HepG2 (cell line): Measurements from ENCODE around the gene SIRPA. TPM values are rescaled to one million over a fixed set of nuclear protein-coding genes. Genes with fewer than 3 reads are reported as not detected.

Experiments used
- ATF5 ChIP-seq: sonication (generic); formaldehyde crosslinking; IDR thresholded peaks from 2 replicates; pipeline ENCODE4 v1.4.0; 2020; ENCODE audit warnings: mild to moderate bottlenecking, low read depth, missing genetic modification reagents
- ATRX ChIP-seq: sonication (generic); formaldehyde crosslinking; IDR thresholded peaks from 2 replicates; pipeline ENCODE4 v1.4.0; 2020; ENCODE audit warnings: missing genetic modification reagents, borderline replicate concordance
- CBFB ChIP-seq: sonication (generic); formaldehyde crosslinking; IDR thresholded peaks from 2 replicates; pipeline ENCODE4 v1.4.0; 2020; ENCODE audit warnings: missing genetic modification reagents
- CENPBD1 ChIP-seq: sonication (generic); formaldehyde crosslinking; IDR thresholded peaks from 2 replicates; pipeline ENCODE4 v1.8.0; 2022; ENCODE audit warnings: missing genetic modification reagents, low read depth, mild to moderate bottlenecking, borderline replicate concordance
- DR1 ChIP-seq: sonication (generic); formaldehyde crosslinking; IDR thresholded peaks from 2 replicates; pipeline ENCODE4 v1.8.0; 2021; ENCODE audit warnings: mild to moderate bottlenecking, missing genetic modification reagents, inconsistent platforms
- ELF3 ChIP-seq: IDR thresholded peaks from 2 replicates; pipeline ENCODE4 v1.6.1; 2016; ENCODE audit warnings: missing genetic modification reagents, missing compliant biosample characterization
- ELF4 ChIP-seq: sonication (generic); formaldehyde crosslinking; IDR thresholded peaks from 2 replicates; pipeline ENCODE4 v1.5.0; 2020; ENCODE audit warnings: missing genetic modification reagents, mild to moderate bottlenecking, moderate library complexity, borderline replicate concordance
- FOXK2 ChIP-seq: fragments of 450-650 bp; IDR thresholded peaks from 2 replicates; pipeline ENCODE4 v1.6.1; 2016
- FOXM1 ChIP-seq: sonication (generic); formaldehyde crosslinking; IDR thresholded peaks from 2 replicates; pipeline ENCODE4 v1.5.0; 2020; ENCODE audit warnings: missing genetic modification reagents
- FOXP1 ChIP-seq, 2 experiments: fragments of 450-650 bp in 1 of 2; IDR thresholded peaks; 2 replicates each; pipeline ENCODE4 v1.6.1; 2017 to 2018; ENCODE audit warnings: antibody characterized with exemption in 1 of 2
- GATAD1 ChIP-seq: IDR thresholded peaks from 2 replicates; pipeline ENCODE4 v1.6.1; 2016; ENCODE audit warnings: missing genetic modification reagents, missing compliant biosample characterization
- GFI1 ChIP-seq: sonication (generic); formaldehyde crosslinking; IDR thresholded peaks from 2 replicates; pipeline ENCODE4 v1.5.0; 2020; ENCODE audit warnings: missing genetic modification reagents, mild to moderate bottlenecking, borderline replicate concordance
- HNF4G ChIP-seq, 2 experiments: sonication (generic) in 1 of 2; formaldehyde crosslinking in 1 of 2; IDR thresholded peaks; 2 replicates each; pipeline versions ENCODE4 v1.4.0 to v1.6.1; 2011 to 2020; ENCODE audit warnings: borderline replicate concordance in 2 of 2, low read depth in 2 of 2, mild to moderate bottlenecking in 2 of 2, low read length in 1 of 2, missing genetic modification reagents in 1 of 2, moderate library complexity in 1 of 2
- HOXD1 ChIP-seq: sonication (generic); formaldehyde crosslinking; IDR thresholded peaks from 2 replicates; pipeline ENCODE4 v1.5.0; 2020; ENCODE audit warnings: missing genetic modification reagents
- IKZF1 ChIP-seq: fragments of 450-650 bp; IDR thresholded peaks from 2 replicates; pipeline ENCODE4 v1.7.1; 2016
- MED13 ChIP-seq: sonication (generic); formaldehyde crosslinking; IDR thresholded peaks from 2 replicates; pipeline ENCODE4 v1.5.0; 2020; ENCODE audit warnings: missing genetic modification reagents
- NFATC3 ChIP-seq: sonication (generic); formaldehyde crosslinking; IDR thresholded peaks from 2 replicates; pipeline ENCODE4 v1.5.1; 2020; ENCODE audit warnings: mild to moderate bottlenecking, missing genetic modification reagents
- NFYB ChIP-seq: sonication (generic); formaldehyde crosslinking; IDR thresholded peaks from 2 replicates; pipeline ENCODE4 v1.4.0; 2020; ENCODE audit warnings: missing genetic modification reagents
- POLR2G ChIP-seq: fragments of 200-400 bp; formaldehyde crosslinking; IDR thresholded peaks from 2 replicates; pipeline ENCODE4 v1.6.1; 2018; ENCODE audit warnings: mild to moderate bottlenecking, low read depth, low read length, moderate library complexity
- RARG ChIP-seq: sonication (generic); formaldehyde crosslinking; IDR thresholded peaks from 2 replicates; pipeline ENCODE4 v1.4.0; 2020; ENCODE audit warnings: low read depth, mild to moderate bottlenecking, missing genetic modification reagents
- SIN3A ChIP-seq: IDR thresholded peaks from 2 replicates; pipeline ENCODE4 v1.6.1; 2011; ENCODE audit warnings: low read depth, mild to moderate bottlenecking, control low read depth, low read length, borderline replicate concordance
- STAT5B ChIP-seq: sonication (generic); formaldehyde crosslinking; IDR thresholded peaks from 2 replicates; pipeline ENCODE4 v1.4.0; 2020; ENCODE audit warnings: missing genetic modification reagents
- TFAP4 ChIP-seq: sonication (generic); IDR thresholded peaks from 2 replicates; pipeline ENCODE4 v1.6.1; 2016; ENCODE audit warnings: low read depth, borderline replicate concordance
- XBP1 ChIP-seq: sonication (generic); formaldehyde crosslinking; IDR thresholded peaks from 2 replicates; pipeline ENCODE4 v1.5.0; 2020; ENCODE audit warnings: missing genetic modification reagents
- ZBTB1 ChIP-seq: sonication (generic); formaldehyde crosslinking; IDR thresholded peaks from 2 replicates; pipeline ENCODE4 v1.4.0; 2020; ENCODE audit warnings: missing genetic modification reagents, borderline replicate concordance
- ZEB1 ChIP-seq: IDR thresholded peaks from 2 replicates; pipeline ENCODE4 v1.6.1; 2012; ENCODE audit warnings: mild to moderate bottlenecking, low read depth, inconsistent platforms; ENCODE audit not compliant: insufficient replicate concordance
- ZMAT3 ChIP-seq: sonication (generic); formaldehyde crosslinking; conservative IDR thresholded peaks from 2 replicates; pipeline ENCODE4 v1.7.0; 2021; ENCODE audit warnings: missing genetic modification reagents
- ZNF292 ChIP-seq: sonication (generic); formaldehyde crosslinking; IDR thresholded peaks from 2 replicates; pipeline ENCODE4 v1.8.1; 2022; ENCODE audit warnings: mild to moderate bottlenecking, low read depth, missing genetic modification reagents, borderline replicate concordance
- ZNF580 ChIP-seq: IDR thresholded peaks from 2 replicates; pipeline ENCODE4 v1.6.1; 2016; ENCODE audit warnings: low read depth, borderline replicate concordance
- ZNF605 ChIP-seq: sonication (generic); formaldehyde crosslinking; IDR thresholded peaks from 2 replicates; pipeline ENCODE4 v1.8.0; 2022; ENCODE audit warnings: mild to moderate bottlenecking, missing genetic modification reagents
- ZNF616 ChIP-seq: sonication (generic); formaldehyde crosslinking; IDR thresholded peaks from 2 replicates; pipeline ENCODE4 v1.5.0; 2020; ENCODE audit warnings: low read depth, mild to moderate bottlenecking, missing genetic modification reagents
- ZNF737 ChIP-seq: sonication (generic); formaldehyde crosslinking; IDR thresholded peaks from 2 replicates; pipeline ENCODE4 v1.5.0; 2020; ENCODE audit warnings: missing genetic modification reagents, mild to moderate bottlenecking, borderline replicate concordance
- polyA plus RNA-seq, 8 experiments: library from polyadenylated mRNA; depleted of rRNA in 3 of 8; stranded (reverse) in 7 of 8; unstranded in 1 of 8; fragments of >200 nt; fragmentation: Illumina TruSeq in 4 of 8; extraction: Trizol in 4 of 8; gene quantifications; 2 replicates each; pipeline versions ENCODE4 v1.2.1 to v1.2.3, GENCODE V29; 2011 to 2016; ENCODE audit warnings: low read depth in 4 of 8, missing spikeins in 1 of 8, mixed read lengths in 1 of 8; ENCODE audit not compliant: insufficient read depth in 1 of 8
- total RNA-seq, 5 experiments: library from RNA; depleted of rRNA; stranded (reverse); fragments of >200 nt; fragmentation: Illumina TruSeq; extraction: Trizol; gene quantifications; 2 replicates each; pipeline ENCODE4 v1.2.3, GENCODE V29; 2016; ENCODE audit warnings: low read depth in 1 of 5

SIRPA gene
- total and polyA plus RNA-seq, 2 of the 13 experiments (the other 11 are each of a cell fraction or from before 2014, with no cell fraction given) = 7.2 to 17.6 TPM

- no peak for TF ChIP-seq CENPBD1 (CRISPR knock-in tag)
- no peak for TF ChIP-seq FOXP1 (IDR thresholded peaks at IDR 0.05)
- no peak for TF ChIP-seq FOXP1 (CRISPR knock-in tag; IDR thresholded peaks at IDR 0.05)
- TF ChIP-seq ATF5 = no peak
- no peak for TF ChIP-seq ZBTB1 (CRISPR knock-in tag)
- TF ChIP-seq STAT5B (CRISPR knock-in tag) = no peak
- no peak for TF ChIP-seq ELF3
- TF ChIP-seq ZMAT3 (CRISPR knock-in tag) = no peak
- TF ChIP-seq POLR2G = peak; percentile 37; the same call in 1 of the 2 replicates
- no peak for TF ChIP-seq FOXM1 (CRISPR knock-in tag)
- no peak for TF ChIP-seq ZNF292 (CRISPR knock-in tag)
- TF ChIP-seq FOXK2 = no peak
- TF ChIP-seq TFAP4 = peak; percentile 40; the same call in 1 of the 2 replicates
- TF ChIP-seq ELF4 (CRISPR knock-in tag) = no peak
- TF ChIP-seq ZNF580 (CRISPR knock-in tag) = no peak
- TF ChIP-seq SIN3A = no peak
- no peak for TF ChIP-seq MED13 (CRISPR knock-in tag)
- TF ChIP-seq XBP1 = no peak
- TF ChIP-seq ZEB1 = no peak
- TF ChIP-seq ZNF737 (CRISPR knock-in tag) = no peak
- TF ChIP-seq GATAD1 (CRISPR knock-in tag) = no peak
- no peak for TF ChIP-seq ZNF616 (CRISPR knock-in tag)
- TF ChIP-seq DR1 = no peak
- TF ChIP-seq NFATC3 (CRISPR knock-in tag) = no peak
- TF ChIP-seq ATRX (CRISPR knock-in tag) = no peak
- no peak for TF ChIP-seq IKZF1
- TF ChIP-seq ZNF605 (CRISPR knock-in tag) = no peak
- TF ChIP-seq GFI1 (CRISPR knock-in tag) = no peak
- TF ChIP-seq CBFB (CRISPR knock-in tag) = no peak
- no peak for TF ChIP-seq NFYB (CRISPR knock-in tag)
- no peak for TF ChIP-seq HOXD1 (CRISPR knock-in tag)
- no peak for TF ChIP-seq RARG (CRISPR knock-in tag)
- peak; percentile 98 for TF ChIP-seq HNF4G (IDR thresholded peaks at IDR 0.05; ENCODE audit: borderline replicate concordance, low read depth, low read length)
- peak; percentile 80; the same call in 1 of the 2 replicates for TF ChIP-seq HNF4G (CRISPR knock-in tag; IDR thresholded peaks at IDR 0.05; ENCODE audit: borderline replicate concordance, low read depth)
These were observed 20.6 kb upstream of the SIRPA start (continued) for GRCh38 chr20:1874450-1875182.
